Activated effector memory CD4-positive, alpha-beta T cell treated with anti-CD3 and anti-CD28 coated beads, Interleukin-2, amount 50 U/mL, for 16 hours (primary cell): Measurements from ENCODE around the gene ADRM1.

Experiments
- DNase-seq: peaks from one replicate; pipeline ENCODE4 v3.0.0-alpha.2; 2020

The ADRM1 gene

GRCh38 chr20:62345681-62346370 is 43.0 kb downstream of the ADRM1 start:
- no peak for DNase-seq

- DNase-seq = no peak
These were observed 43.8 kb downstream of the ADRM1 start for GRCh38 chr20:62346398-62347150.

GRCh38 chr20:62347151-62347404 is 44.3 kb downstream of the ADRM1 start:
- no peak for DNase-seq

- DNase-seq = no peak
These were observed 44.6 kb downstream of the ADRM1 start for GRCh38 chr20:62347445-62347844.

- no peak for DNase-seq
These were observed 45.8 kb downstream of the ADRM1 start for GRCh38 chr20:62348604-62349003.

GRCh38 chr20:62349556-62350097 is 46.8 kb downstream of the ADRM1 start:
- DNase-seq = no peak

GRCh38 chr20:62350098-62350628 is 47.4 kb downstream of the ADRM1 start:
- no peak for DNase-seq

GRCh38 chr20:62350629-62351422 is 48.0 kb downstream of the ADRM1 start:
- DNase-seq = no peak

- no peak for DNase-seq
These were observed 48.9 kb downstream of the ADRM1 start for GRCh38 chr20:62351469-62352401.

- no peak for DNase-seq
These were observed 49.8 kb downstream of the ADRM1 start for GRCh38 chr20:62352402-62353288.

- DNase-seq = no peak
These were observed 50.7 kb downstream of the ADRM1 start for GRCh38 chr20:62353289-62354030.

- DNase-seq = no peak
These were observed 51.4 kb downstream of the ADRM1 start for GRCh38 chr20:62354031-62354808.

- DNase-seq = no peak
These were observed 52.1 kb downstream of the ADRM1 start for GRCh38 chr20:62354811-62355341.

- DNase-seq = no peak
These were observed 52.7 kb downstream of the ADRM1 start for GRCh38 chr20:62355516-62355877.

- no peak for DNase-seq
These were observed 53.2 kb downstream of the ADRM1 start for GRCh38 chr20:62355878-62356588.

- DNase-seq = no peak
These were observed 53.9 kb downstream of the ADRM1 start for GRCh38 chr20:62356589-62357186.

GRCh38 chr20:62357187-62357667 is 54.4 kb downstream of the ADRM1 start:
- DNase-seq = no peak

GRCh38 chr20:62357681-62358080 is 54.9 kb downstream of the ADRM1 start:
- no peak for DNase-seq
